ENCODE results near the gene PDF.

- TF ChIP-seq EZH2phosphoT487 (IDR thresholded peaks at IDR 0.05; ENCODE audit: borderline replicate concordance) (no peak), CTCF (conservative IDR thresholded peaks at IDR 0.05; ENCODE audit: low read length) (no peak)
These were observed 12.0 kb downstream of the PDF start for GRCh38 chr16:69318177-69318910.

Measured in Loucy (cell line).